Retinal pigment epithelial cell (primary cell): ENCODE results near the gene PRXL2B.

ENCODE experiments used
- DNase-seq: peaks from one replicate; pipeline ENCODE4 v3.0.0-alpha.2; 2010; ENCODE audit warnings: low read depth
- H3K4me3 ChIP-seq: 2 replicates; pipeline ENCODE4 v1.5.1; 2011; ENCODE audit warnings: mild to moderate bottlenecking, low read length, control low read depth, moderate library complexity
- TF ChIP-seq, protein P1 (sequence below): conservative IDR thresholded peaks from 2 replicates; pipeline ENCODE4 v1.5.1; 2011; ENCODE audit warnings: low read depth, low read length, control low read depth, inconsistent platforms

PRXL2B gene

DNA sequence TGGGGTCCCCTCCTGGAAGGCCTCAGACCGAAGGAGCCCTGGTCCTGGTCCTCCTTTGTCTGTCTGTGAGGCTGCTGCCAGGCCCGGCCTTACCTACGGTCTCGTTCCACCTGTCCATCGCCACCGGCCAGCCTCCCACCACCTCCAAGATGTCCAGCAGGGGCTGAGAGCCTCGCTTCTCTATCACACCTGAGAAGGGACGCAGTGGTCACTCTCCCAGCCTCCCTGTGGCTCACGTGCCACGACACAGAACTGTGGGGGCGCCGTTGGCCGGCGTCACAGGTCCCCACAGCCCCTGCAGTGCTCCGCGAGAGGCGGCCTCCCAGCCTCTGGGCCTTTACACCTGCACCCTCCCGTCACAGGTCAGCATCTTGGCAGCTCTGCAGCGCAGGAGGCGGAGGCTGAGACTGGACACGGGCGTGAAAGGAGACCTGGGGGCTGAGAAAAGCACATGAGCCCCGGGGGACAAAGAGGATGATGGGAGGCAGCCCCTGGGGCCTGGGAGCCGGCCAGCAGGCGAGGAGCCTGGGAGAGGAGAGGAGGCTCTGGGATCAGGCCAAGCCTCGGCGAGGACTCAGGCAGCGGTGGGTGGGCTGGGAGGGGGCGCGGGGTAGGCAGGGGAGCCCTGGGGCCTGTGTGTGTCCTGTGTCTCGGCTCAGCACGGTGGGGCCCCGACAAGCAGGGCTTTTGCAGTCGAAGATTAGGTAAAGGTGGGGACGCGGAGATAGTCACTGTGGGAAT is 20.5 kb downstream of the PRXL2B start:
- TF ChIP-seq, protein P1, sequence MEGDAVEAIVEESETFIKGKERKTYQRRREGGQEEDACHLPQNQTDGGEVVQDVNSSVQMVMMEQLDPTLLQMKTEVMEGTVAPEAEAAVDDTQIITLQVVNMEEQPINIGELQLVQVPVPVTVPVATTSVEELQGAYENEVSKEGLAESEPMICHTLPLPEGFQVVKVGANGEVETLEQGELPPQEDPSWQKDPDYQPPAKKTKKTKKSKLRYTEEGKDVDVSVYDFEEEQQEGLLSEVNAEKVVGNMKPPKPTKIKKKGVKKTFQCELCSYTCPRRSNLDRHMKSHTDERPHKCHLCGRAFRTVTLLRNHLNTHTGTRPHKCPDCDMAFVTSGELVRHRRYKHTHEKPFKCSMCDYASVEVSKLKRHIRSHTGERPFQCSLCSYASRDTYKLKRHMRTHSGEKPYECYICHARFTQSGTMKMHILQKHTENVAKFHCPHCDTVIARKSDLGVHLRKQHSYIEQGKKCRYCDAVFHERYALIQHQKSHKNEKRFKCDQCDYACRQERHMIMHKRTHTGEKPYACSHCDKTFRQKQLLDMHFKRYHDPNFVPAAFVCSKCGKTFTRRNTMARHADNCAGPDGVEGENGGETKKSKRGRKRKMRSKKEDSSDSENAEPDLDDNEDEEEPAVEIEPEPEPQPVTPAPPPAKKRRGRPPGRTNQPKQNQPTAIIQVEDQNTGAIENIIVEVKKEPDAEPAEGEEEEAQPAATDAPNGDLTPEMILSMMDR: no peak
- no peak overlapping the region for H3K4me3 ChIP-seq
- DNase-seq: no peak

DNA sequence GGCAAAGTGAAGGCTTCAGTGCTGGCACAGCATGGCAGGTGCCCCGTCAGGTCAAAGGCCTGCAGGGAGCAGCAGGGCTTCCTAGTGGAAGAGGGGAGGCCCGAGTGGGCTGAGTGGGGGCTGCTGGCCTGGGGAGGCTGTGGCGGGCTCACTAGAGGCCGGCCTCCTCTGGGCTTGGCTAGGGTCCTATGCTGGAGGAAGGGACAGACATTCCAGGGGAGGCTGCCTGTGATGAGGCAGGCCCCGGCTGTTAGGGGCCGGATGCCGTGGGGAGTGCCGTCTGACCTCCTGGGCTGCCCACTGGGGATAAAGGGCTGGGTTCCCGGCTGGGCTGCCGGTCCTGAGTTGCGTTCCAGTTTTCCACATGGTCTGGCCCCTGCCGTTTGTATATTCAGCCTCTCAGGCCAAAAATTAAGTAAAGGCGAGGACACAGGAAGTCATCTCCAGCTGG is 21.1 kb downstream of the PRXL2B start:
- no peak for DNase-seq
- H3K4me3 ChIP-seq: no peak overlapping the region
- TF ChIP-seq, protein P1: no peak

DNA sequence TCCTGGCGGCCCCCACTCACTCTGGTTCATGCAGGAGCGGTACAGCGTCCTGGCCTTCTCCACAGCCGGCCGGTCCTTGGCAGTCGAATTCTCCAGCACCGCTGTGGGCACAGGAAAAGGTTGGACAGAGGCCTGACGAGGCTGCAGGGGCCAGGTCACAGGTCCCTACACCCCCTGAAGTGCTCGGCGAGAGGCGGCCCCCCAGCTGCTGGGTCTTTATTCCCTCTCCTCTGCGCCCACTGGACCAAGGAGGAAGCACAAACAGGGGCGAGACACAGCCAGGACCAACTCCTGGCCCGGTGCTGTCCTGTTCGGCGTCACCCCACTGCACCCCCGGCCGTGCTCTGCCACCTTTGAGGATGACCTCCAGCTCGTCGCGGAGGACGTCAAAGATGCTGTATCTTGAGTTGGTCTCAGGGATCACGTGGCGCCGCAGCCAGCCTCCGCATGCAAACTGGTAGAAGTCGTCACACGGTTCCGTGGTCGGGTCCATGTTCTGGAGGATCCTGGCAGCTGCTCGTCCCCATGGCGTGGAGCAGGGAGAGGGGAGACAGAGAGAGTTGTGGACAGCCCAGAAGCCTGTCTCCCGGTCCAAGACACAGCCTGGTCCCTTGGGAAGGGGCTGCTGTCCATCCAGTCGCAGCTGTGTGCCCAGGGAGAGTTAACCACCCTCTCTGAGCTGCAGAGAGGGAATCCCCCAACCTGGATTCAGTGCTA is 22.9 kb downstream of the PRXL2B start:
- no peak overlapping the region for H3K4me3 ChIP-seq
- TF ChIP-seq, protein P1: no peak
- DNase-seq: no peak

DNA sequence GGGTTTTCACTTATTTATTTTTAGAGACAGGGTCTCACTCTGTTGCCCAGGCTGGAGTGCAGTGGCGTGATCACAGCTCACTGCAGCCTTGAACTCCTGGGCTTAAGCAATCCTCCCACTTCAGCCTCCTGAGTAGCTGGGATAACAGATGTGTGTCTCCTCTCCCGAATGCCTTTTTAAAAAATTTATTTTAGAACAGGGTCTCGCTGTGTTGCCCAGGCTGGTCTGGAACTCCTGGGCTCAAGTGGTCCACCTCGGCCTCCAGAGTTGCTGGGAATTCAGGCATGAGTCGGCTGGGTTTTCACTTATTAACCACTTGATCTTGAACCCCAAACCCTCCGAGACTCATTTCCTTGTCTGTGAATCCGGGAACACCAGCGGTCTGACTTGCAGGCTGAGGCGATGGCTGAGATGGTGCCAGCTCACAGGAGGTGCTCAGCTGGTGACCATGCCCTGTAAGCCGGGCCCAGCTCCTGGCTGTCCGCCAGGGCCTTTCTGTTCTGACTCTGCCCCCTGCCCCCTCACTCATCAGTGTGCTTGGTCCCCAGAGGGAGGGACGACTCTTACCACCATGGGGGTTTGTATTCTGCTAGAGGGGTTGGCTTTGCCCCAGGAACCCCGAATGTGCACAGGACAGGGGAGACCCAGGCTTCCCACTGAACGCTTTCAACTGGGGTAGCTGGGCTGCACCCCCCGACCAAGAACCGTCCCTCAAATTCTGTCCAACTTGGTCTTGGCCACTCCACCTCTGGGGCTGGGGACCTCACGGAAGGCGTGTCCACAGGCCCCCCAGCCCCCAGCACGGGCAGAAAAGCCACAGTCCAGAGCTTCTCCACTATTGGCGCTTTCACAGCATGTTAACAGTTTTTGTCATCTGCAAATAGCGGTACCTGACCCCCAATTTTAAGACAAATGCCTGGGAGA is 23.7 kb downstream of the PRXL2B start:
- H3K4me3 ChIP-seq: no peak overlapping the region
- no peak for DNase-seq
- TF ChIP-seq, protein P1: no peak

DNA sequence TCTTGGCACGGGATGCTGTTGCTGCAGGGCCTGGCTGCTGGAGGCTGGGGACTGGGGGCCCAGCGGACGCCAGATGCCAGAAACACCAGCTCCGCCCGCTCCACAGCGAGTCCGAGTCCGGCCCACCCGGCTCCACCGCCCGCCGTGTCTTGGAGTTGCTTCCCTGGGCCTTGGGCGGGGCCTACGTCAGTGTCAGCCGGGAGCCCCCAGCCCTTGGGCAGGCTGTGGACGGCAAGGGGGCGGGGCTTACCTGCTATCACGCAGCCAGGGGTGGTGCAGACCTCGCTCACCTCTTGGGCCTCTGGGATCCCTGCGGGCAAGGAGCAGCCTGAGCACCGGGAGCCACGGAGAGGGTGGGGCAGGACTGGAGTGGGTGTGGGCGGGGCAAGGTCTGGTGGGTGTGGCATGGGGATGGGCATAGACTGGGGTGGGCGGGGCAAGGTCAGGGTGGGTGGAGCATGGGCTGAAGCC is 24.5 kb downstream of the PRXL2B start:
- TF ChIP-seq, protein P1: no peak
- H3K4me3 ChIP-seq: no peak overlapping the region
- no peak for DNase-seq

DNA sequence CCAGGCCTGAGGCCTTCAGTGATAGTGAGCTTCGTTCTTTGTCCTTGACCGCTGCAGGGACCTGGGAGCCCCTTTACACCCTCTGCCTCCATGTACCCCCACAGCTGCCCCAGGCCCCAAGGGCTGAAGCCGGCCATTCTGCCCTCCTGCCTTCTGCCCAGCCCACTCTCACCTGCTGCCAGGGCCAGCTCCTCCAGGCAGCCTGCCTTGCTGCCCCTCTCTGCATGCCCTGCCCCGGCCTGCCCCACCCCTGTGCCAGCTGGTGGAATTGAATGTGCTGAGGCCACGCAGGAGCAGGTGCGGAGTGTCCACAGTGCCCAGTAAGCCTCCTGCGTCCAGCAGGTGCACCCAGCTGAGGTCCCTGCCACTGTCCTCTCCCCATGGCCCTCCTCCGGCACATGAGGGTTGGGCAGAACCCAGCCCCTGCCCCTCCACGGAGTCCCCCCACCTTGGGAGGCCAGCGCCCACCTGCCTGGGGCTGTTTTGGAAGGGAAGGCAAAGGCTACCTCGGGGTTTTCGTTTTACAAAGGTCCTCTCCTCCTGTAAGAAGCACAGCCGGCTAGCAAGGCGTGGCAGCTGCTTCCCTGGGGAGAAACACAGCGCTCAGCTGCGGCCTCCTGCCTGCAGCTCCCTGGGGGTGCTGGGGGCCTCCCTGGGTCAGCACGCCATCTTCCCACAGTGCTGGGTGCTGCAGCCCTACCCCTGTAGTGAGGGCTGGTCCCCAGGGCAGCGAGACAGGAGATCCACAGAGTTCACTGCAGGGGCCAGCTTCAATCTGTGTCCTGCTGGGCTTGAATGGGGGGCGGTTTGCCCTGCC is 25.3 kb downstream of the PRXL2B start:
- no peak for DNase-seq
- H3K4me3 ChIP-seq: no peak overlapping the region
- TF ChIP-seq, protein P1: no peak
